Cardiac fibroblast (primary cell): ENCODE results near the gene CAMTA1.

Experiments
- DNase-seq, 2 donors: peaks; one replicate each; pipeline versions ENCODE4 v3.0.0 to v3.0.0-alpha.2; 2010; ENCODE audit warnings: low read depth in 2 of 2
- H3K4me3 ChIP-seq, 2 donors: replicated peaks in 1 of 2; 1 replicate in 1 of 2; 2 replicates in 1 of 2; pipeline ENCODE4 v1.5.1; 2011; ENCODE audit warnings: low read depth in 2 of 2, low read length in 2 of 2, mild to moderate bottlenecking in 2 of 2, moderate library complexity in 1 of 2
- TF ChIP-seq, protein P1 (sequence below): IDR thresholded peaks from one replicate; pipeline ENCODE4 v1.5.1; 2011; ENCODE audit warnings: low read depth, mild to moderate bottlenecking, low read length, inconsistent platforms

Gene CAMTA1

DNA sequence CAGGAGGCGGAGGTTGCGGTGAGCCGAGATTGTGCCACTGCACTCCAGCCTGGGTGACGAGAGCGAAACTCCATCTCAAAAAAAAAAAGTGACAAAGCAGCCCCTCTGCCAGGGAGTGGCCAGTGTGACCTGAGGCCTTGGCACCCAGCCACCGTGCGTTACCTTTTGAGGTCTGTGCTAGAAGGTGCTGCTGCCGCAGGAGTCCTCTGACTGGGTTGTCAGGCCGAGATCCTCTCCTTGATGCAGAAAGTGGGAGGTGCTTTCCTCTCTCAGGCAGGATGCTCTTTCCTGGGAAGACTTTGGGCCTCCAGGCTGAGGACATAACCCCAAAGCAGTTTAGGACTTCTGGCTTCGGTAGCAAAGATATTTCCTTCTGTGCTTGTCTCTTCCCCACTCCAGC, 705.3 kb downstream of the CAMTA1 start:
- no peak overlapping the region for H3K4me3 ChIP-seq
- TF ChIP-seq, protein P1, sequence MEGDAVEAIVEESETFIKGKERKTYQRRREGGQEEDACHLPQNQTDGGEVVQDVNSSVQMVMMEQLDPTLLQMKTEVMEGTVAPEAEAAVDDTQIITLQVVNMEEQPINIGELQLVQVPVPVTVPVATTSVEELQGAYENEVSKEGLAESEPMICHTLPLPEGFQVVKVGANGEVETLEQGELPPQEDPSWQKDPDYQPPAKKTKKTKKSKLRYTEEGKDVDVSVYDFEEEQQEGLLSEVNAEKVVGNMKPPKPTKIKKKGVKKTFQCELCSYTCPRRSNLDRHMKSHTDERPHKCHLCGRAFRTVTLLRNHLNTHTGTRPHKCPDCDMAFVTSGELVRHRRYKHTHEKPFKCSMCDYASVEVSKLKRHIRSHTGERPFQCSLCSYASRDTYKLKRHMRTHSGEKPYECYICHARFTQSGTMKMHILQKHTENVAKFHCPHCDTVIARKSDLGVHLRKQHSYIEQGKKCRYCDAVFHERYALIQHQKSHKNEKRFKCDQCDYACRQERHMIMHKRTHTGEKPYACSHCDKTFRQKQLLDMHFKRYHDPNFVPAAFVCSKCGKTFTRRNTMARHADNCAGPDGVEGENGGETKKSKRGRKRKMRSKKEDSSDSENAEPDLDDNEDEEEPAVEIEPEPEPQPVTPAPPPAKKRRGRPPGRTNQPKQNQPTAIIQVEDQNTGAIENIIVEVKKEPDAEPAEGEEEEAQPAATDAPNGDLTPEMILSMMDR = no peak
- no peak for DNase-seq

DNA sequence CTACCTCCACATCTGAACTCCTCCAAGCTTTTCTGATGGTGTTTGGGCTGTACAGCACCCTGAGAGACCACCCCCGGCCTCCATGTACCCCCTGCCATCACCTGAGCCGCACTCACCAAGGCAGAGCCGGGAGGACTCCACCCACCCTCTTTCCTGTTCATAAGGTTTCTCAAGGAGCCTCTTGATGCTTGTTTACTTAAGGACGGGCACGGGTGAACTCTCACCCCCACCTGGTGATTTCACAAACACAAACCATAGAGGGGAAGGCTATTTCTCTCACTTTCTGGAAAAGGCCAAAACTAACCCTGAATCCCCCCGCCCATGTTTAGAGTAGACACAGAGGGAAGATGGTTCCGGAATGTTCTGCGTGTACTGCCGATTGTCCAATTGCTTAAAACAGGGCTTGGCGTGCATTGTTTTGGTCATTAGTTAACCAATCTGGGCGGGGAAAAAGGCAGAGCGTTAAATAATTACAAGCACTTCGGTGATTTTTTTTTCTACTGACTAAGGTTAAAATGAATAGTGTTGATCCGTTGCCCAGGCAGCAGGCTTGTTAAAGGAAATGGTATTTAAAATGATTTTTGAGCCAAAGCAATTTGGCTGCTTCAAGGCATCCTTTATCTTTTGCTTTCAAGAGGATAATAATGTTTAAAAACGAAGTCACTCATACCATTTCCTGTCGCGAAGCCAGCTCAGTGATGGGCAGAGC, 706.0 kb downstream of the CAMTA1 start:
- TF ChIP-seq, protein P1 = no peak
- peak; percentile 24 to 63 for DNase-seq
- no peak overlapping the region for H3K4me3 ChIP-seq

DNA sequence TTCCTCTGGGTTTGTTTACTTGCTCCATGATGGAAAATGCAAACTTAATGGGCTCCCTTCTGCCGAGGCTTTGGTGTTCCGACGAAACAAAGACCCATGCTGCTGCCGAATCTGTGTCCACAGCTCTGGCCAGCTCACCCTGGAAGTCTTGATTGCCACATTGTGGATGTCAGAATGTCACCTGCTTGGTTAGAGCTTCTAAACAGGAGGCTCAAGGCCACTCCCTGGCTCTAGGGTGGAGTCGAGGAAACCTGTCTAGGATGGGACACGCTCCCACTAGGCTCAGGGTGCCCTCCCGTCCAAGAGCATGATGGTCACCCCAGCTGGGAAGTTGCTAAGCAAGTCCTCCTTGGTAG, 706.5 kb downstream of the CAMTA1 start:
- TF ChIP-seq, protein P1 = no peak
- no peak overlapping the region for H3K4me3 ChIP-seq
- DNase-seq = no peak

DNA sequence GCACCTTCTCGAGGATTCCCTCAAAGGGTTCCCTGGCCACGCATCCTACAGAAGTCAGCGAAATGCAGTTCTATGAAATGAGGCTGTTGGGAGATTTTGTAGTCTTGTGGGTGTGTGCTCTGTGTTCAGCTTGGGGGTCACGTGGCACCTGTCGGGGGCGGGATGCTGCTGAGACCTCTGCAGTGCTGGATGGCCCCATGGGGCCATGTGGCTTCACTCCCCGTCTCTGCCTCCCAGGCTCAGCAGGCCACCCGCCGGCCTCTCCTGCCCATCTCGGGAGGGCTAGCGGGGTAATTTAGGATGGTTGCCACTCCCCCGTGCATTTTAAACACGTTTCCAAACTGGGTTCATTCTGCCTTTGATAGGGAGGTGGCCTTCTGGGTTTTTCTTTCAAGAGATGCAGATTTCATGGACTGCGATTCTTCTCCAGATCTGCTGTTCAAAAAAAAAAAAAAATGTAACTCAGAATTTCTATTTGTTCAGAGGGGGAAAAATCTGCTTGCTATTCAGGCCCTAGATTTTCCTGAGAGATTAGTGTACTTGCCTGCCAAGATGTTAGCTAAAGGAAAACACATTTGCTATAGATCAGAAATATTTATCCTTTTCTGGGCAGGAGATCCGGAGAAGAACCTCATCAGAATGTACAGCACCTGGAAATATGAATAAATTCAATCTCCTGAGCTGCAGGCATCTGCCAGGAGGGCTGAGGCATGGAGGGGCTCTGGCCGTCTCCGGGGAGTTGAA, 708.6 kb downstream of the CAMTA1 start:
- H3K4me3 ChIP-seq = no peak overlapping the region
- TF ChIP-seq, protein P1 = no peak

DNA sequence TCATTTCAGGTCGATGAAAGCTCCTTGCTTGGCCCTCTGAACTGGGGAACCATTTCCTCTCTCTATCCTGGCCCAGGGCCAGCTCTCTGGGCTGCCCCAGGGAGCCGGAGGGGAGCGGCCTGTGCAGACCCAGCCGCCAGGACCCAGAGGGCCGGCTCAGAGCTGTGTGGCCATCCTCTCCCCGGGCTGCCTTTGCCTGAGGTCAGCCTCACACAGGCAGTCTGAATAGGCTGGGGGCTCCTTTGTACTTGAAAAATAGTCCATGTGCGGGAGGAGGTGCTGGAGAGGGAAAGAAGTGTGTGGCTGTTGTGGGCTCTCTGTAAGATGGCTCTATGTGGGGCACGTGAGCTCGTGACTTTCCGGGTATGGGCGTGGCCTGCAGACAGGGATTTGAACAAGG, 710.7 kb downstream of the CAMTA1 start:
- DNase-seq = no peak
- no peak overlapping the region for H3K4me3 ChIP-seq
- TF ChIP-seq, protein P1 = no peak

More for the DNA sequence above, 708.6 kb downstream of the CAMTA1 start:
- DNase-seq = no peak

DNA sequence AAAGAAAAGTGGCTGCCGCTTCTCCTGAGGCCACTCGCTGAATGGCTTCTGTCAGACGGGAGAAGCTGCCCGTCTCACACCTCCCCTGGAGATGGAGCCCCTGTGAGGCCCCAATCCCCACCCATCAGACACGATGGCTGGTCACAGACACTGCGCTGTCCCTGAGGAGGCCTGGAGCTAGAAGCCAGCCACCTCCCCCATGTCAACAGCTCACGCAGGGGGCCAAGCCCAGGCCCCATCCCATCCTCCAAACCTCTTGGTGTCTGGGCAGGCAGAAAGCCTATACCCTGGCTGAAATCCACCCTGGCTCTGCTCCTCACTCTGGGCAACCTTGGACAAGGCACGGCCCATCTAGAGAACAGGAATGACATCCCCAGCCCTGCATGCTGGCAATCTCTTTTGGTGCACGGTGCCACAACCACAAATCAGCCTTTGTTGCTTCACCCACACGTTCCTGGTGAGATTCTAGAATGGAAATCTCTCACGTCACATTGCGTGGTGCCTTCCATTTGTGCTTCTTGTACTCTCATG, 711.9 kb downstream of the CAMTA1 start:
- TF ChIP-seq, protein P1 = no peak
- no peak overlapping the region for H3K4me3 ChIP-seq
- DNase-seq = no peak
